SK-N-SH treated with all-trans-retinoic acid at 6 μM for 48 hours (cell line): Measurements from ENCODE around the gene OVCA2.

Experiments
- ATAC-seq: fragments of 200-7000 bp; cut with Tn5 transposase; 3 replicates; pipeline ENCODE4 v1.9.1; 2020; ENCODE audit warnings: mild to moderate bottlenecking, moderate library complexity
- ARNTL ChIP-seq: fragments of 450-650 bp; formaldehyde crosslinking; IDR thresholded peaks from 2 replicates; pipeline ENCODE4 v1.5.0; 2020; ENCODE audit warnings: low read depth, mild to moderate bottlenecking, moderate library complexity, borderline replicate concordance
- BACH2 ChIP-seq: fragments of 250-450 bp; sonication (Bioruptor Pico); IDR thresholded peaks from 2 replicates; pipeline ENCODE4 v1.9.0; 2021; ENCODE audit warnings: mild to moderate bottlenecking, borderline replicate concordance
- CREB5 ChIP-seq: fragments of 250-450 bp; sonication (Bioruptor Pico); IDR thresholded peaks from 2 replicates; pipeline ENCODE4 v1.5.1; 2020; ENCODE audit warnings: low read depth, mild to moderate bottlenecking, moderate library complexity
- CSRNP3 ChIP-seq: fragments of 250-450 bp; sonication (Bioruptor Pico); IDR thresholded peaks from 2 replicates; pipeline ENCODE4 v1.5.1; 2021; ENCODE audit warnings: mild to moderate bottlenecking, moderate library complexity
- ISL1 ChIP-seq: fragments of 250-450 bp; sonication (Bioruptor Pico); IDR thresholded peaks from 2 replicates; pipeline ENCODE4 v2.1.2; 2022; ENCODE audit warnings: mild to moderate bottlenecking, moderate library complexity
- OSR1 ChIP-seq: fragments of 250-450 bp; sonication (Bioruptor Pico); IDR thresholded peaks from 2 replicates; pipeline ENCODE4 v1.8.0; 2022; ENCODE audit warnings: moderate library complexity, mild to moderate bottlenecking, inconsistent platforms
- PATZ1 ChIP-seq: fragments of 250-450 bp; sonication (Bioruptor Pico); IDR thresholded peaks from 2 replicates; pipeline ENCODE4 v1.8.0; 2020; ENCODE audit warnings: mild to moderate bottlenecking, moderate library complexity, borderline replicate concordance
- POU6F1 ChIP-seq: fragments of 250-450 bp; sonication (Bioruptor Pico); IDR thresholded peaks from 2 replicates; pipeline ENCODE4 v1.8.0; 2021; ENCODE audit warnings: low read depth, mild to moderate bottlenecking, moderate library complexity, borderline replicate concordance
- PPARA ChIP-seq: fragments of 250-450 bp; sonication (Bioruptor Pico); IDR thresholded peaks from 2 replicates; pipeline ENCODE4 v1.5.0; 2020; ENCODE audit warnings: mild to moderate bottlenecking, borderline replicate concordance
- SNAI2 ChIP-seq: fragments of 250-450 bp; sonication (Bioruptor Pico); IDR thresholded peaks from 2 replicates; pipeline ENCODE4 v1.5.0; 2020; ENCODE audit warnings: mild to moderate bottlenecking, moderate library complexity
- TCF4 ChIP-seq: fragments of 250-450 bp; sonication (Bioruptor Pico); IDR thresholded peaks from 2 replicates; pipeline ENCODE4 v1.8.0; 2021; ENCODE audit warnings: mild to moderate bottlenecking, moderate library complexity, borderline replicate concordance
- TSHZ2 ChIP-seq: fragments of 250-450 bp; sonication (Bioruptor Pico); IDR thresholded peaks from 2 replicates; pipeline ENCODE4 v1.5.0; 2020; ENCODE audit warnings: mild to moderate bottlenecking, moderate library complexity
- ZC3H10 ChIP-seq: fragments of 250-450 bp; sonication (Bioruptor Pico); IDR thresholded peaks from 2 replicates; pipeline ENCODE4 v1.5.1; 2021; ENCODE audit warnings: mild to moderate bottlenecking, moderate library complexity
- ZFP3 ChIP-seq: fragments of 250-450 bp; sonication (Bioruptor Pico); IDR thresholded peaks from 2 replicates; pipeline ENCODE4 v1.5.0; 2020; ENCODE audit warnings: mild to moderate bottlenecking, moderate library complexity
- ZFP30 ChIP-seq: fragments of 450-650 bp; formaldehyde crosslinking; IDR thresholded peaks from 2 replicates; pipeline ENCODE4 v1.5.0; 2022; ENCODE audit warnings: mild to moderate bottlenecking, moderate library complexity
- ZNF565 ChIP-seq: fragments of 450-650 bp; formaldehyde crosslinking; conservative IDR thresholded peaks from 2 replicates; pipeline ENCODE4 v1.5.0; 2020; ENCODE audit warnings: low read depth, mild to moderate bottlenecking, moderate library complexity
- ZNF70 ChIP-seq: fragments of 450-650 bp; formaldehyde crosslinking; IDR thresholded peaks from 2 replicates; pipeline ENCODE4 v1.5.0; 2020; ENCODE audit warnings: mild to moderate bottlenecking, moderate library complexity
- ZNF8 ChIP-seq: fragments of 450-650 bp; formaldehyde crosslinking; IDR thresholded peaks from 2 replicates; pipeline ENCODE4 v1.5.0; 2020; ENCODE audit warnings: mild to moderate bottlenecking, moderate library complexity

The OVCA2 gene

GRCh38 chr17:2068031-2068518 lies 26.3 kb downstream of the OVCA2 start (continued):
- no peak for TF ChIP-seq PATZ1 (CRISPR knock-in tag)

GRCh38 chr17:2068519-2069051 lies 26.8 kb downstream of the OVCA2 start:
- TF ChIP-seq TCF4 (no peak), ZNF70 (CRISPR knock-in tag) (0 out of 2 replicates have a peak, but pooled peaks have one; percentile 30), BACH2 (CRISPR knock-in tag) (0 out of 2 replicates have a peak, but pooled peaks have one; percentile 54), TSHZ2 (CRISPR knock-in tag) (0 out of 2 replicates have a peak, but pooled peaks have one; percentile 48), ZC3H10 (CRISPR knock-in tag) (no peak)

GRCh38 chr17:2070241-2071023 lies 28.6 kb downstream of the OVCA2 start:
- no peak; the same call in 2 of the 3 replicates for ATAC-seq

More at GRCh38 chr17:2068519-2069051, 26.8 kb downstream of the OVCA2 start:
- peak; percentile 7; the same call in 2 of the 3 replicates for ATAC-seq

GRCh38 chr17:2071024-2071385 lies 29.2 kb downstream of the OVCA2 start:
- no peak for ATAC-seq
- TF ChIP-seq ZNF70 (CRISPR knock-in tag) (no peak), ZFP3 (no peak), TCF4 (no peak), ZNF565 (CRISPR knock-in tag) (no peak), ZC3H10 (CRISPR knock-in tag) (no peak), CSRNP3 (CRISPR knock-in tag) (no peak), SNAI2 (CRISPR knock-in tag) (no peak), ISL1 (CRISPR knock-in tag) (no peak), ZNF8 (CRISPR knock-in tag) (no peak), CREB5 (CRISPR knock-in tag) (no peak), ARNTL (CRISPR knock-in tag) (no peak)

More at GRCh38 chr17:2070241-2071023, 28.6 kb downstream of the OVCA2 start:
- TF ChIP-seq PPARA (CRISPR knock-in tag) (no peak), TCF4 (no peak), POU6F1 (CRISPR knock-in tag) (no peak), ZFP30 (no peak), CREB5 (CRISPR knock-in tag) (no peak), OSR1 (CRISPR knock-in tag) (no peak)
